Measurements from ENCODE around the gene PAK5.

DNA sequence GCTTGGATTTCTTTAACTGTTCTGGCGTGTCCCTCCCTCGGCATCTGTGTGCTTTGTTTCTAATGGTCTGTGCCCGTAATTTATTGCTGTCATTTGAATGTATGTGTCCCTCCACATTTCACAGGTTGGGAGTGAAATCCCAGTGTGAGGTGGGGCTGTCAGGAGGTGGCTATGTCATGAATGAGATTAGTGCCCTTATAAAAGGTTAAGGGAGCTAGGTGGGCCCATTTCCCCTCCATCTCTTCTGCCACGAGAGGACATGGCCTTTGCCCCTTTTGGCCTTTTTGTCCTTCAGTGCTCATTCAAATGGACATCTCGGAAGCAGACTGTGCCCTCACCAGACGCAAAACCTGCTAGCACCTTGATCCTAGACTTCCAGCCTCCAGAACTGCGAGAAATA, 228.2 kb downstream of the PAK5 start:
- no peak for TF ChIP-seq EZH2 (IDR thresholded peaks at IDR 0.05; ENCODE audit: insufficient read depth, poor library complexity, severe bottlenecking)
- no peak for TF ChIP-seq EZH2phosphoT487 (IDR thresholded peaks at IDR 0.05; ENCODE audit: insufficient read depth, low read depth)

Measured in GM23248 (cell line).